Erythroblast (primary cell): ENCODE data around the gene ACADL.
"Not testable (repeated sequence)": the region's sequence is repeated elsewhere in the genome, so short reads cannot be mapped to it uniquely, and the experiment has no call there.

Source experiments
- GATA1 ChIP-seq: IDR thresholded peaks from 2 replicates; pipeline ENCODE4 v1.6.1; 2011; ENCODE audit warnings: low read depth, mild to moderate bottlenecking, control low read depth, low read length, moderate library complexity
- POLR2A ChIP-seq: IDR thresholded peaks from 2 replicates; pipeline ENCODE4 v1.6.1; 2011; ENCODE audit warnings: mild to moderate bottlenecking, low read length

DNA sequence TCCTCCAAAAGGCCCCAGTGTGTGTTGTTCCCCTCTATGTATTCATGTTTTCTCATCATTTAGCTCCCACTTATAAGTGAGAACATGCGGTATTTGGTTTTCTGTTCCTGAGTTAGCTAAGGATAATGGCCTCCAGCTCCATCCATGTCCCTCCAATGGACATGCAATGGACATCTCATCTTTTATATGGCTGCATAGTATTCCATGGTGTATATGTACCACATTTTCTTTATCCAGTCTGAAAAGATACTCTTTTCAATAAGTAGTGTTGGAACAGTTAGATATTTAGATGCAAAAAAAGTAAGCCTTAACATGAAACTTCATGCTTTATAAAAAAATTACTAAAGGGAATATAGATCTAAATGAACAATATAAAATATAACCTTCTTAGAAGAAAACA is 48.1 kb downstream of the ACADL start:
- not testable (repeated sequence) for TF ChIP-seq POLR2A, GATA1
